OCI-LY1 (cell line): ENCODE results near the gene PPIG.

ENCODE experiments used
- H2AFZ ChIP-seq: fragments of 200-600 bp; sonication (generic), shearing (Covaris generic); 2 replicates; pipeline ENCODE4 v1.6.0; 2014; ENCODE audit warnings: antibody characterized with exemption, mild to moderate bottlenecking, low read length
- H3F3A ChIP-seq: fragments of 200-600 bp; sonication (generic), shearing (Covaris generic); 2 replicates; pipeline ENCODE4 v1.6.0; 2014; ENCODE audit warnings: mild to moderate bottlenecking, antibody characterized with exemption, low read length, moderate library complexity; ENCODE audit not compliant: insufficient read depth
- H3K27ac ChIP-seq: fragments of 200-600 bp; sonication (generic); 2 replicates; pipeline ENCODE4 v1.5.1; 2014; ENCODE audit warnings: low read length, mixed run types, mild to moderate bottlenecking, low read depth; ENCODE audit not compliant: poor library complexity, severe bottlenecking
- H3K27me3 ChIP-seq: fragments of 200-600 bp; sonication (generic); 2 replicates; pipeline ENCODE4 v1.6.0; 2014; ENCODE audit warnings: antibody characterized with exemption, mild to moderate bottlenecking, low read length, moderate library complexity; ENCODE audit not compliant: insufficient read depth
- H3K36me3 ChIP-seq: fragments of 200-600 bp; sonication (generic); 2 replicates; pipeline ENCODE4 v1.6.1; 2014; ENCODE audit warnings: mild to moderate bottlenecking, antibody characterized with exemption, low read length, moderate library complexity, mixed read lengths; ENCODE audit not compliant: insufficient read depth
- H3K4me1 ChIP-seq: fragments of 200-600 bp; sonication (generic); 2 replicates; pipeline ENCODE4 v1.5.1; 2014; ENCODE audit warnings: mild to moderate bottlenecking, low read length, moderate library complexity; ENCODE audit not compliant: insufficient read depth, severe bottlenecking
- H3K4me2 ChIP-seq: fragments of 200-600 bp; sonication (generic), shearing (Covaris generic); 2 replicates; pipeline ENCODE4 v1.6.1; 2014; ENCODE audit warnings: low read length
- H3K4me3 ChIP-seq: fragments of 200-600 bp; sonication (generic); 2 replicates; pipeline ENCODE4 v1.5.1; 2014; ENCODE audit warnings: low read length, low read depth, mild to moderate bottlenecking, mixed read lengths; ENCODE audit not compliant: poor library complexity, severe bottlenecking
- H3K79me2 ChIP-seq: fragments of 200-600 bp; shearing (Covaris generic); 2 replicates; pipeline ENCODE4 v1.6.1; 2016; ENCODE audit warnings: mixed run types, low read length, mixed read lengths; ENCODE audit not compliant: insufficient read depth
- H3K9ac ChIP-seq: fragments of 200-600 bp; sonication (generic), shearing (Covaris generic); 2 replicates; pipeline ENCODE4 v1.6.1; 2014; ENCODE audit warnings: mild to moderate bottlenecking, low read length, mixed read lengths
- H3K9me2 ChIP-seq: fragments of 200-600 bp; sonication (generic), shearing (Covaris generic); 2 replicates; pipeline ENCODE4 v1.6.1; 2014; ENCODE audit warnings: low read depth, mild to moderate bottlenecking, low read length, mixed read lengths
- H3K9me3 ChIP-seq: fragments of 200-600 bp; shearing (Covaris generic); 2 replicates; pipeline ENCODE4 v1.6.1; 2014; ENCODE audit warnings: low read length, mixed read lengths
- H4K20me1 ChIP-seq: fragments of 200-600 bp; sonication (generic), shearing (Covaris generic); 2 replicates; pipeline ENCODE4 v1.6.0; 2016; ENCODE audit warnings: mild to moderate bottlenecking, low read length; ENCODE audit not compliant: insufficient read depth
- CTCF ChIP-seq: fragments of 200-600 bp; sonication (generic), shearing (Covaris generic); IDR thresholded peaks from 2 replicates; pipeline ENCODE4 v1.5.1; 2017; ENCODE audit warnings: mild to moderate bottlenecking, antibody characterized with exemption, low read length, moderate library complexity, mixed read lengths
- EZH2 ChIP-seq: fragments of 200-600 bp; sonication (generic), shearing (Covaris generic); IDR thresholded peaks from 2 replicates; pipeline ENCODE4 v1.8.0; 2017; ENCODE audit warnings: borderline replicate concordance, mixed run types, mild to moderate bottlenecking, antibody characterized with exemption, low read length, moderate library complexity, mixed read lengths

Gene PPIG

GRCh38 chr2:169676850-169677249 is 92.7 kb downstream of the PPIG start:
- Histone ChIP-seq H2AFZ (no peak overlapping the region), H3K4me2 (no peak overlapping the region), H3K79me2 (no peaks in the 10 kb centered on the region)

GRCh38 chr2:169683054-169683424 is 98.9 kb downstream of the PPIG start:
- no peak overlapping the region for H3K9ac ChIP-seq
- no peaks in the 10 kb centered on the region for H3K27me3 ChIP-seq
- no peaks in the 10 kb centered on the region for H3K79me2 ChIP-seq
- TF ChIP-seq EZH2 (no peak), CTCF (no peak)
- no peaks in the 10 kb centered on the region for H3K9me2 ChIP-seq
- H3K9me3 ChIP-seq = no peaks in the 10 kb centered on the region
- H3K36me3 ChIP-seq = no peaks in the 10 kb centered on the region; the same call in 1 of the 2 replicates
- H3K4me1 ChIP-seq = no peaks in the 10 kb centered on the region
- H3F3A ChIP-seq = no peaks in the 10 kb centered on the region
- H3K27ac ChIP-seq = no peak overlapping the region
- no peak overlapping the region for H3K4me3 ChIP-seq
- no peak overlapping the region for H2AFZ ChIP-seq
- no peaks in the 10 kb centered on the region for H4K20me1 ChIP-seq
- H3K4me2 ChIP-seq = no peak overlapping the region

More at GRCh38 chr2:169676850-169677249, 92.7 kb downstream of the PPIG start:
- Histone ChIP-seq H3K27ac (no peak overlapping the region), H3K36me3 (no peaks in the 10 kb centered on the region; the same call in 1 of the 2 replicates), H4K20me1 (no peaks in the 10 kb centered on the region), H3K4me3 (no peak overlapping the region), H3K9ac (no peak overlapping the region), H3K27me3 (no peaks in the 10 kb centered on the region), H3K9me2 (no peaks in the 10 kb centered on the region), H3K4me1 (no peaks in the 10 kb centered on the region), H3K9me3 (no peaks in the 10 kb centered on the region), H3F3A (no peaks in the 10 kb centered on the region)
- TF ChIP-seq CTCF = no peak
- no peak for TF ChIP-seq EZH2

GRCh38 chr2:169683425-169684134 is 99.4 kb downstream of the PPIG start:
- Histone ChIP-seq H3K4me3 (no peak overlapping the region), H3K9me2 (no peaks in the 10 kb centered on the region), H3K9me3 (no peaks in the 10 kb centered on the region), H4K20me1 (no peaks in the 10 kb centered on the region), H3K4me2 (no peak overlapping the region), H3F3A (no peaks in the 10 kb centered on the region), H2AFZ (no peak overlapping the region), H3K36me3 (no peaks in the 10 kb centered on the region; the same call in 1 of the 2 replicates), H3K79me2 (no peaks in the 10 kb centered on the region), H3K27ac (no peak overlapping the region), H3K4me1 (no peaks in the 10 kb centered on the region), H3K27me3 (no peaks in the 10 kb centered on the region), H3K9ac (no peak overlapping the region)
- TF ChIP-seq CTCF (no peak), EZH2 (no peak)
